GM21423 (cell line): ENCODE results near the gene DDX11.
"Not testable (repeated sequence)": the region's sequence is repeated elsewhere in the genome, so short reads cannot be mapped to it uniquely, and the experiment has no call there.

Experiments
- ATAC-seq: cut with Tn5 transposase; IDR thresholded peaks from one replicate; pipeline ENCODE4 v1.9.1; 2021; ENCODE audit warnings: mild to moderate bottlenecking, moderate library complexity; ENCODE audit not compliant: unreplicated experiment

The DDX11 gene

DNA sequence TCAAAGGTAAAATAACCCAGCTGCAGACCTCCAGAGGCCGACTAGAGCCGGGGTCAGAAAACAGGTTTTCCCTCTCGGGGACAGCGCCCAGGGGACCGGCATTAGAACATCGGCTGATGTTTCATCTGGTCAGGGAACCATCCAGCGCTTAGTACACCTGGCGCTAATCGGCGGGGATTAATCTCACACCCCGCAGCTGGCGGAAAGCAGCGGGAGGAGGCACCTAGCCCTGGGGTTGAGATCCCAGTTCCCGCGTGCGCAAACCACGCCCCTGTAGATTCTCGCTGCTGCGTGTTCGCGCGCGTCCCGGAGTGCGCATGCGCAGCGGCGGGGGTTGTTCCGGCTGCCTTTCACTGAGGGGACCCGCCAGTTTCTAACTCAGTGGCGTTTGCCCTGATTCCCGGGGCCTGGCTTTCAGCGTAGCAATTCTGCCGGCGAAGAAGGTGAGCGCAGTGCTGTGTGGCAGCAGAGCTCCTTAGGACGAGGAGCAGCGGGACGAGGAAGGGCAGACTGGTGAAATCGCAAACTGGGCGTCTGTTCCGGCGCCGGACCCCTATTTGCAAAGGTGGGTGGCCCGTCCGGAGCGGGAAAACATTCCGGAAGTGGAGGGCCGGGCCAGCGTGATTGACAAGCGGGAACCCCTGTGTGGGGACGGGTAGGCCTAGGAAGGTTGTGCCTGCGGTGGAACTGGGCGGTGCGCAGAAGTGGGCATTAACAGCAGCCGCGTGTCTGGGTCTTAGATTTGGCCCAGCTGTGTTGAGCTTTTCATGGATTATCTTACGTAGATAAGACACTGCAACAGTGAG is at the start of gene DDX11:
Gene DDX11 (plus strand): TSS at position 334 of the 806 bp plus-strand sequence. CDS start 4,534 bp downstream, outside the sequence.
- peak; percentile 95 for ATAC-seq

DNA sequence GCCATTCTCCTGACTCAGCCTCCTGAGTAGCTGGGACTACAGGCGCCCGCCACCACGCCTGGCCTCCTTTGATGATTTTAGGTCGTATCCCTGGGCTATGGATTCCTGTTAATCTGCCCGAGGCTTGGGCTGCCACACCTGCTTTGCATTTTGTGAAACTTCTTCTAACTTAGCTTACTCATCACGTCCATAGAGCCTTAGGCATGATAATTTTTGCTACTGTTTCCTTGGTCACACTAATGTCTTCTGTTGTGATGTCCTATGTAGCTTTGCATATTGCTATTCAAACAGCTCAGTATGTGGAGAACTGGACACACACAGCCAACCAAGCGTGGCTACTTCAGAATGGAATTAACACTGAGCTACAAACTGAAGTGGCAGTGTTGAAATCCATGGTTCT is 47.5 kb upstream of the DDX11 start:
- ATAC-seq, result no peak

- ATAC-seq, result not testable (repeated sequence)
Measured at GRCh38 chr12:31027006-31027405, 46.7 kb upstream of the DDX11 start.

DNA sequence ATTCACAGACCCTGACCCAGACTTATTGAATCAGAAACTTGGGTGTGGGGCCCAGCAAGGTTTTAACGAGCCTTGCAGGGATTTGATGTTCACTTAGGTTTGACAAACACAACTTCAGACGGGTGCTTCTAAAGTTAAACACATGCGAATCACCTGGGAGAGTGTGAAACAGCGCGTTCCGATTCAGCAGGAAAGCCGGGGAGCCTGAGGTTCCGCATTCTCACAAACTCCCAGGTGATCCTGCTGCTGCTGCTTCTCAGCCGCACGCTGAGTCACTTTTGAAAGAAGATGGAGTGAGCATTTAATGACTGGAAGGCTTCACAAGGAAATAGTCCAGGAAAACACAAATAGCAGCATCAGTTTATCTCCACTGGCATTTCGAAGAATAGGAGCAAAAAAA is 44.2 kb upstream of the DDX11 start:
- ATAC-seq, result no peak

DNA sequence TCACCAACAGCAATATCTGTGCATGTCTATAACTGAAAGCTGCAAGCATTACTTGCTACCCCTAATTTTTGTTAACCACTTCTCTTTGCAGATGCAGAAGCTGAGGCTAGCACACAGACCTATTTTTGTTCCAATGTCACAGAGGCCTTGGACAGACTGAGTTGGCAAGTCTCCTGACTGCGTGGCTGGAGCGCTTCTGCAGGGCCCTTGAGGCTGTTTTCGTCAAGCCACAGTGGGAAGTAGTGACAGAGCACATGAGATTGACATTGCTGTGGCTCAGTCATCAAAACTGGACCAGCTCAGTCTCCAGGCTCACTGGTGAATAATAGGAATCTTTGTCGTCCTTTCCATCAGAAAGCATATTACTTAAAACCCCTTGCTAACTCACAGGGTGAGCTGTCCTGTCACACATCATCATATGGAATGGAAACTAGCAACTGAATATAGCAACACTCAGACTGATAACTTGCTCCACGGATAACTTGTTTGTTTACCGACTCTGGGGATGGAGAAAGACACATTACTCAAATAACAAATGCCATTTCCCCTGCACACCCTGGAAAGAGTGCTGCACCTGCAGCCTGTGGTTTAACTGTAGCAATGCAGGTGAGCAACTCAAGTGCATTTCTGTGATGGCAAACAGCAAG is 43.6 kb upstream of the DDX11 start:
- ATAC-seq, result no peak

DNA sequence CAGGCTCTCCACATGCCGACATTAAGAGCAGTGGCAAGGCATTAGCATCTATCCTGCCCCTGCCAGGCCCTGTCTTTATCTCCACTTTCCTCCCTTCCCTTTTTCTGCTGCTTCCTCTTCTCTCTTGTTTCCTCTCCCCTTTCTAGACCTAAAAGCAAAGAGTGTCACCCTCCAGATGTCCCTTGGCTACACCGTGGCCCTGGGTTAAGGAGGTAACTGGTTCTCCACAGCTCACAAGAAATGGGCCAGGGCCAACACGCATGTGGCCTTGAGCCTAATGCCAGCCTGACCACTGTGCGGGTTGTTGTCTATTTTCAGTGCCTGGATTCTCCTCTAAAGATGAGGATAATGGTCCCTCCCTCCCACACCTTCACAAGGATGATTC is 41.7 kb upstream of the DDX11 start:
- ATAC-seq, result no peak

DNA sequence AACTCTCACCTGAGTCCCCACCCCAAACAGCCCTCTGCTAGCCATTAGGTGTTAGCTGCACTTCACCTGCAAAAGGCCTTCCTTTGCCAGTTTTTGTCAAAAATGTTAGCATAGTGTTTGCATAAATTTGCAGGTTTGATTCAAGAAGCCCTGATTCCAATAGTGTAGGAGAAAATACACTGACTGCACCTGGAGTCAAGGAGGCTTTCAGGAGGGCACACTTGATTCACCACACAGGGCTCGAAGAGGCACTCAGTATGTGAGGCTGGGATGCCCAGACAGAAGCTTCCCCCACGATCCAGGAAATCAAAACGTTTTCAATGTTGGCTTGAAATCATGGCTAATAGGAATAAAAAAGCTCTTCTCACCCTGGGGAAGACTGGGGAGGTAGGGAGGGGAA is 40.5 kb upstream of the DDX11 start:
- no peak for ATAC-seq

DNA sequence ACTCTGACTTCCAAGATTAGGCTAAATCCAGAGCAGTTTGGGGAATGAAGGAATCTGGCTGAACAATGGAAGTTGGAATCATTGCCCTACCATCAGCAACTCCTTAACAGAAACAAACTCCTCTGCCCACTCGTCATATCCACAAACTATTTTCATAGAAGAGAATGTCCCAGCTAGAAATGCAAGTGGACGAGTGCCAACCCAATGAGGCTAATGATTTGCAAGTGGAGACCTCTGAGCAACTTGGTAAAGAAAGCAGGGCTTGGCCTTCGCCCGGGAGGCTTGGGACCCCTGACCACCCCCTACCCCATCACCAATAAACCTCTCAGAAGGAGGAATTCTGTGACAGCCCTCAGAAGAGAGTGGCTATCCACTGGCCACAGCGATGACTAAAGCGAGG is 40.0 kb upstream of the DDX11 start:
- no peak for ATAC-seq

DNA sequence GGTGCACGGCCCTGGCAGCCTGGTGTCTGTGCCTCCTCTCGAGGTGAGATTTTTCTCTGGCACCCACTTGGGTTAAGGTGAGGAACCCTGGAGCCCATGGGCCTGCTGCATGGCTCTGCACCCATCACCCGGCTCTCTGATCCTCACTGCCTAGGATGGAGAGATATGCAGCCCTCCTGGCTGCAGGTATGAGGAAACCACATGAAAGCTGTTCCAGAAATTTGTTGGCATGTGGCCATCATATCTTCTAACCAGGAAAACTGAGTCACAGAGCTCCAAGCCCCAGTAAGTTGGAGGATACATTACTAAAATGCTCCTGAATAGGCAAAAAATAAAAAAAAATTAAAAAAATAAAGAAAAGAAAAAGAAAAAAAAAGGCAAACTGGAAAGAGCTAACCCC is 39.3 kb upstream of the DDX11 start:
- no peak for ATAC-seq

GRCh38 chr12:31035226-31035625 is 38.4 kb upstream of the DDX11 start:
- no peak for ATAC-seq

- no peak for ATAC-seq
Measured at GRCh38 chr12:31035967-31036665, 37.5 kb upstream of the DDX11 start.

- no peak for ATAC-seq
Measured at GRCh38 chr12:31037028-31037427, 36.6 kb upstream of the DDX11 start.

GRCh38 chr12:31037931-31038330 is 35.7 kb upstream of the DDX11 start:
- no peak for ATAC-seq

GRCh38 chr12:31041033-31041564 is 32.6 kb upstream of the DDX11 start:
- no peak for ATAC-seq

GRCh38 chr12:31050143-31050542 is 23.5 kb upstream of the DDX11 start:
- ATAC-seq, result not testable (repeated sequence)

- ATAC-seq, result not testable (repeated sequence)
Measured at GRCh38 chr12:31050548-31050947, 23.1 kb upstream of the DDX11 start.

GRCh38 chr12:31051692-31052091 is 22.0 kb upstream of the DDX11 start:
- ATAC-seq, result peak; percentile 82

GRCh38 chr12:31052121-31052520 is 21.5 kb upstream of the DDX11 start:
- not testable (repeated sequence) for ATAC-seq

DNA sequence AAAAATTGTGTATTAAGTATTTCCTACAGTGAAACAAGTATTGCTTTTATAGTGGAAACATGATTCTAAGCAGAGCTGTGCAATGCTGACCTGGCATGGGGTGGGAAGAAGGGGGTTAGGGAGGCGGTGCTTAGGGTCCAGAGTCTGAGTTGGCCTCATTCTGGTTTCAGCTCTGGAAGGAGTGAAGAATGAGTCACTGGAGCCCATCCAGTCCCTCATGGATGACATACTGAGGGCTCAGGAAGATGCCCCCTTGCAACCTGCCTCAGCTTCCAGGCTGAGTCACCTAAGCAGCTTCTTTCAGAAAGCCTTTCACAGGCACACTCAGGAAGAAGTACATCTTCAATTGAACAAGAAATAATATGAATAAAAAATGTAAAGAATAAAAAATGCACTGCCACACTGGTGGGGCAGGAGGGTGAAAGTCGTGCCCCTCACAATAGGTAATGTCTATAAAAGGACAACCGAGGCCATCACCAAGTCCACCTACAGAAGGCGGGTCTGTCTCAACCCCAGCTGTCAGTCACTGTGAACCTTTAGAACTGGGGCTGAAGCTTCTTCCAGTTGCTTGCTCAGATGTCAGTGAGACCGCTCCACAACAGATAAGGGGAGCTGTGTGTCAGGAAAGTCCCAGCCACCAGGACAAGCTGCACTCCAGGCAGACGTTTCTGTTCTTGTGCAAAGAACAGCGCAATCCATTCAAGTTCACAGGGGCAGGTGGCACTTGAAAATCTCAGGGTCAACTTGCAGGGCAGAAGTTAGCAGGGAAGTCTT is 20.8 kb upstream of the DDX11 start:
- ATAC-seq, result not testable (repeated sequence)

GRCh38 chr12:31053944-31054343 is 19.7 kb upstream of the DDX11 start:
- not testable (repeated sequence) for ATAC-seq

DNA sequence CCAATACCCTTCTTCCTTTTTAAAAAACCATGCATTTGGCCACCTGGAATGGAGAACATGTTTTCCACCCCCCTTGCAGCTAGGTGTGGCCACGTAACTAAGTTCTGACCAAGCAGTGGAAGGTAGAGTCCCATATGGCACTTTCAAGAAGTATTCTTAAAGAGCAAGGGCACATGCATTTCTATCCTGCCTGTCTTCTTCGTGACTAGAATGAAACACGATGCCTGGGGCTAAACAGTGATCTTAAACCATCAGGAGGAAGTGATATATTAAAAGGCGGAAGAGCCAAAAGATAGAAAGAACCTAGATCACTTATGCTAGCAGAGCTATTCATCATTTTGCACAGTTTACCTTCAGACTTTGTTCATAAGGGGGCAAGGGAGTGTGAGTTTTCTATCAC is 16.0 kb upstream of the DDX11 start:
- ATAC-seq, result no peak
